Urinary bladder (tissue), 4 donors: ENCODE measurements around the gene KRTAP6-2. TPM values are rescaled to one million over a fixed set of nuclear protein-coding genes. Genes with fewer than 3 reads are reported as not detected.

Experiments
- DNase-seq: peaks from one replicate; pipeline ENCODE4 v3.0.0-alpha.2; 2015; ENCODE audit errors: extremely low spot score
- H3K27ac ChIP-seq: one replicate; pipeline ENCODE4 v1.5.1; 2013; ENCODE audit warnings: low read depth, mild to moderate bottlenecking, moderate library complexity
- H3K36me3 ChIP-seq: one replicate; pipeline ENCODE4 v1.6.1; 2013; ENCODE audit warnings: mild to moderate bottlenecking, moderate library complexity; ENCODE audit not compliant: insufficient read depth
- H3K4me1 ChIP-seq: one replicate; pipeline ENCODE4 v1.6.1; 2013; ENCODE audit warnings: mild to moderate bottlenecking, moderate library complexity; ENCODE audit not compliant: insufficient read depth
- H3K4me3 ChIP-seq: one replicate; pipeline ENCODE4 v1.5.1; 2013; ENCODE audit warnings: low read depth, low read length
- WGBS: extraction: QIAGEN DNeasy Blood & Tissue Kit; methylation state at CpG from one replicate; pipeline ENCODE4 v1.1.7; 2013; 5-methylcytosine and 5-hydroxymethylcytosine counted together
- polyA plus RNA-seq: library from polyadenylated mRNA; stranded (reverse); fragments of 200-250 nt; gene quantifications from one replicate; pipeline ENCODE4 v1.2.3, GENCODE V29; 2013
- total RNA-seq: library from RNA; depleted of rRNA; stranded (reverse); fragments of >200 nt; gene quantifications from one replicate; pipeline ENCODE4 v1.2.3, GENCODE V29; 2014
- donor health status: healthy with polysubstance abuse.
- donor health status: healthy.

The KRTAP6-2 gene
- not detected for total RNA-seq
- polyA plus RNA-seq = not detected

- Histone ChIP-seq H3K27ac (no peak within 1 kb of the TSS), H3K4me3 (no peak within 1 kb of the TSS), H3K36me3 (no peaks in the 10 kb centered on the region), H3K4me1 (no peaks in the 10 kb centered on the region)
- WGBS = 96% methylated on average over 6 of the region's 6 CpGs
- DNase-seq = no peak
Measured at GRCh38 chr21:30598802-30599201, at the start of gene KRTAP6-2. TSS of gene KRTAP6-2 (minus strand) at chr21:30598902. CDS start at chr21:30598874, 28 bp downstream.

- 65% methylated on average over 1 of the region's 1 CpG for WGBS
- no peak for DNase-seq
- no peaks in the 10 kb centered on the region for H3K4me1 ChIP-seq
- H3K36me3 ChIP-seq = no peaks in the 10 kb centered on the region
- H3K27ac ChIP-seq = no peak overlapping the region
- H3K4me3 ChIP-seq = no peak overlapping the region
Measured at GRCh38 chr21:30646904-30647414, 48.3 kb upstream of the KRTAP6-2 start.

- no peak within 1 kb of the TSS for H3K4me3 ChIP-seq
- H3K36me3 ChIP-seq = no peaks in the 10 kb centered on the region
- no peak for DNase-seq
- no peaks in the 10 kb centered on the region for H3K4me1 ChIP-seq
- no peak within 1 kb of the TSS for H3K27ac ChIP-seq
- 82% methylated on average over 2 of the region's 2 CpGs for WGBS
Measured at GRCh38 chr21:30642564-30642963, 43.9 kb upstream of the KRTAP6-2 start, which contains the start of gene KRTAP20-3. TSS of gene KRTAP20-3 (plus strand) at chr21:30642864.

- Histone ChIP-seq H3K4me1 (no peaks in the 10 kb centered on the region), H3K4me3 (no peak overlapping the region), H3K36me3 (no peaks in the 10 kb centered on the region), H3K27ac (no peak overlapping the region)
- 75% methylated on average over 3 of the region's 3 CpGs for WGBS
- DNase-seq = no peak
Measured at GRCh38 chr21:30638686-30639085, 40.0 kb upstream of the KRTAP6-2 start.

- Histone ChIP-seq H3K4me3 (no peak within 1 kb of the TSS), H3K4me1 (no peaks in the 10 kb centered on the region), H3K27ac (no peak within 1 kb of the TSS), H3K36me3 (no peaks in the 10 kb centered on the region)
- DNase-seq = no peak
- WGBS = 95% methylated on average over 1 of the region's 1 CpG
Measured at GRCh38 chr21:30634906-30635305, 36.2 kb upstream of the KRTAP6-2 start, which contains the start of gene KRTAP20-2. TSS of gene KRTAP20-2 (plus strand) at chr21:30635206. CDS start at chr21:30635264, 58 bp downstream.

GRCh38 chr21:30629200-30629599, 30.5 kb upstream of the KRTAP6-2 start:
- Histone ChIP-seq H3K27ac (no peak overlapping the region), H3K4me1 (no peaks in the 10 kb centered on the region), H3K36me3 (no peaks in the 10 kb centered on the region), H3K4me3 (no peak overlapping the region)
- DNase-seq = no peak
- WGBS = 41% methylated on average over 1 of the region's 1 CpG

GRCh38 chr21:30628109-30628508, 29.4 kb upstream of the KRTAP6-2 start:
- Histone ChIP-seq H3K4me3 (no peak overlapping the region), H3K27ac (no peak overlapping the region), H3K36me3 (no peaks in the 10 kb centered on the region), H3K4me1 (no peaks in the 10 kb centered on the region)
- 77% methylated on average over 4 of the region's 4 CpGs for WGBS
- no peak for DNase-seq

GRCh38 chr21:30625449-30626165, 26.9 kb upstream of the KRTAP6-2 start:
- Histone ChIP-seq H3K36me3 (no peaks in the 10 kb centered on the region), H3K4me3 (no peak overlapping the region), H3K27ac (no peak overlapping the region), H3K4me1 (no peaks in the 10 kb centered on the region)
- DNase-seq = no peak
- WGBS = 75% methylated on average over 4 of the region's 4 CpGs

GRCh38 chr21:30623362-30623761, 24.7 kb upstream of the KRTAP6-2 start:
- no peak for DNase-seq
- Histone ChIP-seq H3K36me3 (no peaks in the 10 kb centered on the region), H3K4me3 (no peak overlapping the region), H3K4me1 (no peaks in the 10 kb centered on the region), H3K27ac (no peak overlapping the region)
- WGBS = 90% methylated on average over 3 of the region's 3 CpGs

GRCh38 chr21:30620522-30620921, 21.8 kb upstream of the KRTAP6-2 start, which contains the start of gene KRTAP20-4:
TSS of gene KRTAP20-4 (plus strand) at chr21:30620627.
- Histone ChIP-seq H3K27ac (no peak within 1 kb of the TSS), H3K36me3 (no peaks in the 10 kb centered on the region), H3K4me3 (no peak within 1 kb of the TSS), H3K4me1 (no peaks in the 10 kb centered on the region)
- no peak for DNase-seq
- 82% methylated on average over 3 of the region's 3 CpGs for WGBS

GRCh38 chr21:30620080-30620479, 21.4 kb upstream of the KRTAP6-2 start:
- Histone ChIP-seq H3K36me3 (no peaks in the 10 kb centered on the region), H3K4me3 (no peak overlapping the region), H3K4me1 (no peaks in the 10 kb centered on the region), H3K27ac (no peak overlapping the region)
- no peak for DNase-seq

- Histone ChIP-seq H3K27ac (no peak within 1 kb of the TSS), H3K4me1 (no peaks in the 10 kb centered on the region), H3K4me3 (no peak within 1 kb of the TSS), H3K36me3 (no peaks in the 10 kb centered on the region)
- 92% methylated on average over 2 of the region's 2 CpGs for WGBS
- DNase-seq = no peak
Measured at GRCh38 chr21:30616125-30616524, 17.4 kb upstream of the KRTAP6-2 start, which contains the start of gene KRTAP20-1. TSS of gene KRTAP20-1 (plus strand) at chr21:30616425. CDS start at chr21:30616455, 30 bp downstream.

GRCh38 chr21:30615199-30615598, 16.5 kb upstream of the KRTAP6-2 start:
- no peaks in the 10 kb centered on the region for H3K36me3 ChIP-seq
- no peak for DNase-seq
- H3K4me3 ChIP-seq = no peak overlapping the region
- no peak overlapping the region for H3K27ac ChIP-seq
- H3K4me1 ChIP-seq = no peaks in the 10 kb centered on the region

GRCh38 chr21:30613836-30614235, 15.1 kb upstream of the KRTAP6-2 start, which contains the start of gene KRTAP6-1:
TSS of gene KRTAP6-1 (minus strand) at chr21:30613930. CDS start at chr21:30613904, 26 bp downstream.
- H3K4me1 ChIP-seq = no peaks in the 10 kb centered on the region
- DNase-seq = no peak
- no peak within 1 kb of the TSS for H3K4me3 ChIP-seq
- H3K27ac ChIP-seq = no peak within 1 kb of the TSS
- WGBS = 74% methylated on average over 2 of the region's 2 CpGs
- no peaks in the 10 kb centered on the region for H3K36me3 ChIP-seq
